ENCODE data around the gene PDE11A.

The PDE11A gene

DNA sequence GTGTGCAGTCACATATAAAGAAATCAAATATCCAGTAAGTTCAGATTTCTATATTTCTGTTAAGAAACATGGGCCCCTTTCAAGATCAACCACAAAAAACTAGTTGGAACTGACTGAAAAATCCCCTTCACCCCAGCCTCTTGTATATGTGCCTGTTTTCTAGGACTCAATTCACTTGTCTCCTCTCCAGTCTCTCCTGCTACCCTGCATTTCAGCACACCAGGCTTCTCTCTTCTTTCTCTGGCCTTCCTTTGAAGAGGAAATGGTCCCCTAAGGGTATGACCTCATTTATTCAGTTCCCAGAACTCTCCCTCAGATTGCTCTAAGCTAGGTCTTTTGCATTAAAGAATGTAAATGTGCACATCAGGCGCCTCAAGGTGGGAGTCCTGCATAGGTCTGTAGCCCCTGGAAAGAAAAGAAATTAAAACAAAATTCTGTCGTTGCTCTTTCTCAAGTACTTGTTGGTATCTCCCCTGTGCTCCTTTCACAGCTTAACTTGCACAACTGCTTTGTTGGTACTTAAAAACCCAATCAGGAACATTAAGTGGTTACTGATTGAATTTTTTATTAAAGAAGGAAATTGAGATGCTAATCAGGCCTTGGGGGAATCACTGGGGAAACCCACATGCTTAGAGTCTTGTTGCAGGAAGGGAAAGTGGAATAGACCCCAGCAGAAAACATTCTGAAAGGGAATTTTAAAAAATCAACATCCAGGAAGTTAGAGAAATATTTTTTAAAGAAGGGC is 401.6 kb downstream of the PDE11A start:
- DNase-seq (ENCODE audit: low read depth, low spot score) = no peak

DNA sequence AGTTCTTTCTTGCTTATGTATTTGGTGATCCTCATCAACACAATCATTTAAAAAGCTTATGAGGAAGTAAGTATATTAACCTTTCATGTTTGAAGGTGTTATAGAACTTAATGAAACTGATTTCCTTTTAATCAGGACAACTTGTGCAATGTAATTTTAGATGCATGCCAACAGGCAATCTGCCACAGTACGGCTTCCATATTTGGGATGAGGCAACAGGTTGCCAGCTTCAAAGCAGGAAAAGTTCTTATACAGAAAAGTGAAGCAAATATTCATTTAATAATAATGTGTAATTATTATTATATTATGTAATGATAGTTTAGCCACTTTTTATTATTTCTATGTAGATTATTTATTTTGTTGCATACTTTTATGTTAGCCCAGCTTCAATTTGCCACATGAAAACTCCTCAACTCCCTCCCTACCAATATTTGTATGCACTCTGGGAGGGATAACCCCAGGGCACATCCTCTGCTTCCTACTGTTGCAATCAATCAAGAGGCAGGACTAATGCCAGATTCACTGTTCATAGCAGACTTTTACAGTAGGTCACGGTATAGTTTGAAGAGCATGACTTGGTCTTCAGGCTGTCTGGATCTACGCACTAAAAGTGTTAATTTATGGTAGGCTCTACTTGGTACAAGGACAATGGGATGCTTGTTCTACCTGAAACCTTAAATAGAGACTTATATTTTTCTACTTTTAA is 402.8 kb downstream of the PDE11A start:
- no peak for DNase-seq (ENCODE audit: low read depth, low spot score)

DNA sequence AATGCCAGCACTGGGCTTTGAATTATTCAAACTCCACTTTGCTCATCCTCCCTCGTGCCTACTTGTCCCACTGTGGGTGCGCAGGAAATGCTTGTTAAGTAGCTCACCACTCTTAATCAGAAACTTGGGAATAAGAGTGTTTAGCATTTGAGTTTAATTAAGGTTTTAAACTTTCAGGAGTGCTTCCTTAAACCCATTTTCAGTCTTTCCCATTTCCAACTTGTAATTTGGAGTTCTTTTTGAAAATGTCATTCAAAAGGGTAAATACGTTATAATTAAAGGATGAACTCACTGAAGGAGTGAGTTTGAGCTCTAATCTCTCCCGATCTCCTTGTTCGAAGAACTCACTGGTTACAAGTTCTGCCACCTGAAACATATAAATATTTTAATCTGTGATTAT is 403.4 kb downstream of the PDE11A start:
- no peak for DNase-seq (ENCODE audit: low read depth, low spot score)

DNA sequence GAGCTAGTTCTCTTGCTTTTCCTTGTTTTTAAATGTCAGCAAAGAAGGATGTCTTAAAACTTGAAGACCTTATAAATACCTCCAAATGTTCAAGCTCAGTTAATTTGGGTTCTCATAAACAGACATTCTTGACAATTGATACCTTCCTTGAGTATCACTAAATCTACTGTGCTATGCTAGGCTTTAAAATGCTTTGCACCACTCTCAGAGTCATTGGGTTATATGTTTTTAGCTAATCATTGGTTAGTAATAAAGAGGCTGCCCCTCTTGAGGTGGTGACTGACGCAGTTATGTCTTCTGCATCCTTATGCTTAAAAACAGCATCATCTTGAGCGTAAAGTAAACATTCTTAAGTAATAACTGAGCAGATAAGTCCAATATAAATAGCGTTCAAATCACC is 404.0 kb downstream of the PDE11A start:
- no peak for DNase-seq (ENCODE audit: low read depth, low spot score)

DNA sequence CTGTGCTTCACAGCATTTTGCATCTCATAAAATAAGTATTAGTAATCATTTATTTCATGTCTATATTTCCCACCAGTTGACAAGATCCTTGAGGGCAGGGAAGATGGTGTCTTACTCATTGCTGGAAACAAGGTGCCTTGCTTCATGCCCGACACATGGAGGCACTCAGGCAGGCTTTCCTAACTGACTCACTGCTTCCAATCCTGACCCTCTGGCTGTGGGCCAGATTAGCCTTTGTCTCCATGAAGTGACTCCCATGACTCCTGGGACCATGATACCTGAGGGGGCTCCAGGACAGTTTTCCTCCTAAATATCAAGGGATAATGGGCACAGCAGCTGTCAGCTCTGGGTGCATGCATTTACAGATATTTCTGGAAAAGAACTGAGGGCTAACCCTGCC is 405.0 kb downstream of the PDE11A start:
- no peak for DNase-seq (ENCODE audit: low read depth, low spot score)

DNA sequence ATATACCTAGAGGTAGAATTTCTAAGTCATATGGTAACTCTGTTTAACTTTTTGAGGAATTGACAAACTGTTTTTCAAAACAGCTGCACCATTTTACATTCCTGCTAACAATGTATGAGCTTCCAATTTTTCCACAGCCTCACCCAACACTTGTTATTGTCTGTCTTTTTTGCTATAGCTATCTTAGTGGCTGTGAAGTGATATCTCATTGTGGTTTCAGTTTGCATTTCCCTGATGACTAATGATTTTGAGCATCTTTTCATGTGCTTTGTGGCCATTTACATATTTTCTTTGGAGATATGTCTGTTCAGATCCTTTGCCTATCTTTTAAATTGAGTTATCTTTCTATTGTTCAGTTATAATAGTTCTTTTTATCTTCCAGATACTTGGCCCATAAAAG is 406.2 kb downstream of the PDE11A start:
- no peak for DNase-seq (ENCODE audit: low read depth, low spot score)

DNA sequence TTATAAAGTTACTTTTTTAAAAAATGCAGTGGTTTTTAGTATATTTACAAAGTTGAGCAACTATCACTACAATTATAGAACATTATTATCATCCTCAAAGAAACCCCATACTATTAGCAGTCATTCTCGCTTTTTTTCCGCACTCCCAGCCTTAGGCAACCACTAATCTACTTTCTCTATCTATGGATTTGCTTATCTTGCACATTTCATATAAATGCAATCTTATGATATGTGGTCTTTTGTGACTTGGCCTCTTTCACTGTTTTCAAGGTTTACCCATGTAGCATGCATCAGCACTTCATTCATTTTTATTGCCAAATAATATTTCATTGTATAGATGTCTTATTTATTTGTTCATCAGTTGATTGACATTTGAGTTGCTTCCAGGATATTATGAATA is 406.6 kb downstream of the PDE11A start:
- no peak for DNase-seq (ENCODE audit: low read depth, low spot score)

DNA sequence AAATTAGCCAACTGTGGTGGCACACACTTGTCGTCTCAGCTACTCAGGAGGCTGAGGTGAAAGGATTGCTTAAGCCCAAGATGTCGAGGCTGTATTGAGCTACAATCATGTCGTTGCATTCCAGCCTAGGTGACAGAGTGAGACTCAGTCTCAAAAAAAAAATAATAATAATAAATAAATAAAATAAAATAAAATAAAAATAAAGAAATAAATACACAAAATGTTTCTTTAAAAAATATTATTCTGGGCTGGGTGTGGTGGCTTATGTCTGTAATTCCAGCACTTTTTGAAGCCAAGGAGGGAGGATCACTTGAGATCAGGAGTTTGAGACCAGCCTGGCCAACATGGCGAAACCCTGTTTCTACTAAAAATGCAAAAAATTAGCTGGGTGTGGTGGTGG is 407.2 kb downstream of the PDE11A start:
- no peak for DNase-seq (ENCODE audit: low read depth, low spot score)

DNA sequence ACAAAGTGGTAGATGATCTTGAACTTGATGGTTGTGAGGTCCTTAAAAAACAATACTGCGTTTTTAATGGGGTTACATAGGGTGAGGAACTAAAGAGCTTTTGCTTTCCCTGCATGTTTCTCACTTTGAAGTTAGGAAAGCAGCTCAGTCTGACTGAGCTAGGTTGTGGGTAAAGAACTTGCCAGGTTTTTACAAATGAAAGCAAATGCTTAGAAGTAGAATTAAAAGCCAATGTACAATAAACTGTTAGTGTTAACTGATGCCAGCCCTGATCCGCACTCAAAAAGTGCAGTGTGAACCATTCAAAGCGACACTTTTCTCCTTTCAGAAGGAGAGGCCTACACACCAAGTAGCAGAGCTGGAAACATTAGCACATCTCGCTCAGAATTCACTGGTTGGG is 409.7 kb downstream of the PDE11A start:
- DNase-seq (ENCODE audit: low read depth, low spot score) = no peak

DNA sequence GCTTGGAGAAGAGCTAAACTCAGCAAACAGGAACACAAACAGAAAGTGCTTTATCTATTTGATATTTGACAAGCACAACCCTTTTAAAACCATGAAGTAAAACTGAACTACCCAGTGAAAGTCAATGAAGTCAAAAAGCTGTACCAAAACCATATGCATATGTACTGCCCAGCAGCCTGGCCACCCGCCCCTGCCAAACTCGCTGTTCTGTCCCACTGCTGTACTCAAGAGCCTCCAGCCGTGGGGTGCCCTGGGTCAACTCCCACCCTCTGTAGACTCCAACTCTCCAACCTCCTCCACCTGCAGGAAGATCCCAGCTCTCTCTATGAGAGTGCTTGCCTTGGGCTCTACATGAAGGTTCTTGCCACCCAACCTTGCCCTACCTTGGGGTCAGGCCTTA is 411.8 kb downstream of the PDE11A start:
- no peak for DNase-seq (ENCODE audit: low read depth, low spot score)

DNA sequence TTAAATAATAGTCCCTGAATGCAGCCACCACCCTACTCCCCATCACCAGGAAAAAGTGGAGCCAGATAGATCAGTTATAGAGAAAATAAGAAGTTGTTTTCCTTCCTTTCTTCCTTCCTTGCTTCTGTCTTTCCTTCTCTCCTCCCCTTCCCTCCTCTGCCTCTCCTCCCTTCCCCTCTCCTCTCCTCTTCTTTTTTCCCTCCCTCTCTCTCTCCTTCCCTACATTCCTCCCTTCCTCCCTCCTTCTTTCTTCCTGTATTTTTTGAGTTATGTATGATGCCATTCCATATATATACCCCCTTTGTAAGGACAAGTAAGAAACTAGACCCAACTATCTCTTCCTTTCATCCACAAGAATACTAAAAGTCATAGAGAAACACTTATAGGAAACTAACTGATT is 414.3 kb downstream of the PDE11A start:
- DNase-seq (ENCODE audit: low read depth, low spot score) = no peak

DNA sequence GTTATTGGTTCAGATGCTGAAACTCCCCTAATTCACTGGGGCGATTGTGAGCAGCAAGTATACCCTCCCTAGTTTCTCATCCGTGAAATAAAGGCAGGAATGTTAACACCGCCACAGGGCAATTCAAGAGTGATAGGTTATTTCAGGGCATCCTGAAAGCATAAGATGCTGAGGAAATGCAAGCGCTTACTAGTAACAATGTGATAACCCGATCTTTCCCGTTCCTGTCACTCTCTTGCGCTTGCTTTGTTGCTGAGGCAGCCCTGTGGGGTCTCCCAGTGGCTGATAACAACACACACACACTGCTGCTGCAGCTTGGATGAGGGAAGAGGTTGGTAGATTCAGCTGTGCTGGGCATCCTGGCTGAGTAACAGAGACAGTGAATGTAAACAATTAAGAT is 420.7 kb downstream of the PDE11A start:
- DNase-seq (ENCODE audit: low read depth, low spot score) = no peak

DNA sequence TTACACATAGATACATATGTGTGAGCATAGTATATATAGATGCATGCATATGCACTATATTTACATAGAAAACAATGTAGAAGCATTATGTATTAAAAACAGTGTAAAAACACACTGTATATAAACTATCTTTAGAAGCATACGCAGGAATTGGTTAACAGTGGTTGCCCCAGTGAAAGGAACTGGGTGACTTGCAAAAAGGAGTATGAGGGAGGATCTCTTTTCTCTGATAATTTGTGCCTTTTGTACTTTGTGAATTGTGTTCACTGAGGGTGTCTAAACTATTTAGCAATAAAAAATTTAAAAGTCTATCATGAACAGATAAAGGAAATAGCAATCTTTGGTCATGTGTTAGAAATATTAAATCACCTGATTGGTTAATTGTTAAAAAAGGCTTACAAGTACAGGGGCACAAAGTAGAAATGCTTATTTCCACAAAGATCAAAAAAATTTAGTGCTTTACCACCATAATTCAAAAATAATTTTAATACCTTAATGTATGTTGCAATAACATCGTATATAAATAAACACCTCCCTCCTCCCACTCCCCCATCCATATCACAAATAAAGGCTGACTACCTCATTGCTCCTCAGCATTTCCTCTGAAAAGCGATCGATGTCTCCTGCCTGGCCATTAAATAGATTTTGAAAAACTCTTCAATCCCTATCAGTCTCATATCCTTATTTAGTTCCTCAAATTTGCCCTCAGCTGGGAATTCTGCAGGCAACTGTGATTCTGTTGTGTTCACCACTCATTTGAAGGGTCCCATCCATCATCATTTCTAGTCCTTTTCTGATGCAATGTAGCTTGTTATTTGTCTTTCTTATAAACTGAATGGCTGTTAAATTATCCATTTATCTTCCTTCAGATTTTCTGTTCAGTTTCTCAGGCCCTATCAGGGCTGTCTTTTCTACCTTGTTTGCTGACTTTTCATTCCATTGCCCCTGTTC is 422.7 kb downstream of the PDE11A start:
- DNase-seq (ENCODE audit: low read depth, low spot score) = no peak

DNA sequence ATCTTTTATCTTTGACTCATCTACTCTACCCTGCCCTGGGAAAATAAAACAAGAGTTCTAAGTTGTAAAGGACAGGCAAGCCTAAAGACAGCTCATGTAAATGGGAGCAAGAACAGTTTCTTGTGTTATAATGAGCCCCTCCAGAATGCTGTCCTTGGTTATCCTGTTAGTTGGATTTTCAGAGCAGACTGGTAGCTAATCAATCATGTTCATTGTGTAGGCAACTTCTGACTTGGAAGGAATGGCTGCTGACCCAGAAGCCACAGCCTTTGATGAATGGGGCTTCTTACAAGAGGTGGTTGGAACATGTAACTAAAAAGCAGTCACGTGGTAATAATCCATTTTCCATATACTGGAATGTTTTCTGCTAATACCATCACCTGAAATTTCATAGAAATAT is 425.8 kb downstream of the PDE11A start:
- no peak for DNase-seq (ENCODE audit: low read depth, low spot score)

DNA sequence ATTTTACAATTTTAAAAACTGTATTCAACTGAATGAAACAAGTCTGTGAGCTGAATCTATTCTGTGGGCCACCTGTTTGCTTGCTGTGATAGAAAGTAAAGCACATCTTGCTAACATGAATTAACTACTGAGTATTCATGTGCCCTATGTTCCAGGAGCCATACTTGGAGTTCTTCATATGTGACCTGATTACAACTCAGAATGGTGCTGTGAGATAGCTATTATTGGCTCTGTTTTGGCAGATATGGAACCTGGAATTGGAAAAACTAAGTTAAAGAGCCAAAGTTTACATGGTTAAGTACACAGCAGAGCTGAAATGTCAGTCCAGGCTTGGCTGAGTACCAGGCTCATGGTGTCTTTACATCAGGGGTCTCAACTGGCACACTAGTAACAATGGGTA is 426.3 kb downstream of the PDE11A start:
- no peak for DNase-seq (ENCODE audit: low read depth, low spot score)

DNA sequence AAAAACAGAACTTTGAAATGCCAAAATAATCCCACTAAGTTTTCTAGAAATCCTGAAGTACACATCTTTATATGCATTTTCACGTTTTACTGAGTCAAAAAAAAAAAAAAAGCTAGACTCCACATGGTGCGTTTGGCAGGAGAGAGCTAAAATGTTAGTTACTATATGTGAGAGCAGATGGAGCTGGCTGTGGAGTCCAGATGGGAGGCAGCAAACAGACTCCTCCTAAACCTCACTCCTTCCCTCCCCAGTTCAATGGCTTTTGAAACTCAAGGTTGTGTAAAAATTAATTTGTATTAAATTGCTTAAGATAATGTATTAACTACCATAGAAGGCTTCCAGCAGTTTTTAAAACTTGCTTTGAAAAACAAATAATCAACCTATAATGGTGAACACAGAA is 431.2 kb downstream of the PDE11A start:
- no peak for DNase-seq (ENCODE audit: low read depth, low spot score)

DNA sequence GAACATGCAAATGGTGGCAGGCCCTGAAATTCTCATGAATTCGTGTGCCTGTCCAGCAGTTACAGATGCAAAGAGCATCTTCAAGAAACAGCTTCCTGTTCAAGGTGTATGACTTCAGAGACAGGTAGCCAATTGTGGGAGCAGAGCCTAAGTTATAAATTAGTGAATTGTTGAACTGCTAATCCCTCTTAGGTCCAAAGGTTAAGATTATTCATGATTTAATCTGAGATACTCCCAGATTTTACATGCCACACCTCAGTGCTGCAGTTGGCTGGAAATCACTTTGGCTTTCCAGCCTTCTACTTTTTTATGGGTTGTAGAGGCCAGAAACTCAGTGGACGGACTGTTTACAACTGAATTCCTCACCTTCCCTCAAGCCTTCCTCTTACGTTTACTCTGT is 432.2 kb downstream of the PDE11A start:
- DNase-seq (ENCODE audit: low read depth, low spot score) = no peak

DNA sequence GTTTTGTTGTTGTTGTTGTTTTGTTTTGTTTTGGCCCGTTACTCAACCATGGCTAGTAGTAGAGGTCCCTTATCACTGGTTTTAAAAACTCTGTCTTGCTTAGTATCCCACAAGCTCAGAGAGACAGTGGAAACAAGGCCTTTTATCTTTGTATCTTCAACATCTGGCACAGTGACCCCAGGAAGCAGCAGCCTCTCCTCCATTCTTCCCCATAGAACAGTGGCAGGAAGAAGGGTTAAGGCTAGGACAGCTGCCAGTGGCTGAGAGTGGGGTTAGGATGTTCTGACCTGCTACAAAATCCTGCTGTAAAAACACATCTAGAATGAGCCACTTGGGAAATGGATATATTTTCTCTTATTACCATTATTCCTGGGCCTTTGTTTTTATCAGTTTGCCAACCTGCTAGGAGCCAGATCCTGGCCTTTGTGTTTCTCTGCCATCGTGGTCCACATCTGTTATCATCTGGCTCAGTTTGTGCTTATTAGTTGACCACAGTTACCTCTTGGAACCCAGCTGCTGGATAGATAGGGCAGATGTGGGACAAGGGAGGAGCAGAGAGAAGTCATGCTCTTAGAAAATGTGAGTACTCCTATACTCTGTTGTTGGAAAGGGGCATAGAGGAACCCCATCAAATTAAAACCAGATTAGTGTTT is 433.2 kb downstream of the PDE11A start:
- DNase-seq (ENCODE audit: low read depth, low spot score) = no peak

DNA sequence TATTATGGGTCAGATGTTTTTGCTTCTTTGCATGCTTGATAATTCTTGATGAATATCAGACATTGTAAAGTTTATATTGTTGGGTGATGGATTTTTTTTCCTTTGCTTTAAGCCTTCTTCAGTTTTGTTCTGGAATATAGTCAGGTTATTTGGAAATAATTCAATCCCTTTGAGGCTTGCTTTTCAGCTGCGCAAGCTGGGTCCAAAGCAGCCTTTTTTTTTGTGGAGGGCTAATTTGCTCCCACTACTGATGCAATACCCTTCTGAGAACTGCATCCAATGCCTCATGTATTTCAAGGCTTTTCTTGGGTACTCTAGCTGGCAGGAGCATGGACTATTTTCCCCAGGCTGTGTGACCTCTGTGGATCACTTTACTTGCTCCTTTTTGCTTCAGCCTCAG is 434.1 kb downstream of the PDE11A start:
- DNase-seq (ENCODE audit: low read depth, low spot score) = no peak

DNA sequence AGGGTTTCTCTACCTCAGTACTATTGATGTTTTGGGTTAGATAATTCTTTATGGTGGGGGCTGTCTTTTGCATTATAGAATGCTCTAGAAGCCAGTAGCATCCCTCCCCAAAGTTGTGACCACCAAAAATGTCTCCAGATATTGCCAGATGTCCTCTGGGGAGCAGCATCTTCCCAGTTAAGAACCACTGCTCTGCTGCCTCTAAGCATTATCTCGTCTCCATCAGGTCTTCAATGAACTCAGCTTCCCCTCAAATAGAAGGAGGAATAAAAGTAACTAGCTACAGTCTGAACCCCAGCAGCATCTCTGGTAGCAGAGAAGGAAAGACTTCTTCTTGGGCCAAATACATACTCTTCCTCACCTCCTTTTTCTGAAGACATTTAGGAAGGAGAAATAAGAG is 435.9 kb downstream of the PDE11A start:
- DNase-seq (ENCODE audit: low read depth, low spot score) = no peak

DNA sequence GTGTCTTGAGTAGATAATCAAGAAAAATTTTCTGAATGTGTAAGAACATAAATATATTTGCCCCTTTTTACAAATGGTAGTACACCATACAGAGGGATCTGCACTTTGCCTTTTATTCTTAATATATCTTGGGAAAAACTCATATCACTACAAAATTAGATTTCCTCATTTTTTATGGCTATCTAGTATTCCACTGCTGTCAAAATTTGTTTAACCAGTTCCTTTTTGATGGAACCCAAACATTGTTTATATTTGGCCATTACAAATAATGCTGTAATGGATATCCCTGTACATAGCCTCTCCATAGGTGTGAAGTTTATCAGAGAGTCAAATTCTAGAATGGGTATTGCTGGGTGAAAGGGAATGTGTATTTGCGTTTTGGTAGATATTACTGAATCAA is 436.9 kb downstream of the PDE11A start:
- DNase-seq (ENCODE audit: low read depth, low spot score) = no peak

DNA sequence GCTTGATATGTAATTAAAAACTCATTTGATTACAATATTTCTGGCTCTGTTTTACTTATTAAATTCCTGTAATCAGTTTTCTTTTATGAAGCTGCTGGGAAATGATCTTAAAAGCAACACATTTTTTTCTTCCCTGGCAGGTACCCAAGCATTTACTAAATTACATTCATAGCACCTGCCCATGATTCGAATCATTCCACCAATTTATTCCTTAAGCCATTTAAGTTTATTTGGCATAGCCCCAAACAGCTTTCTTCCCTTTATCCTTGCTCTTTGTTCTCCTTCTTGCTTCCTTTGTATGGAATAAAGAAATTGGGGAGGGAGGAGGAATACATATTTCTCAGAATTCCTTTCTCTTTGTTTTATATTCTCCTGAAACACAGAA is 438.7 kb downstream of the PDE11A start:
- no peak for DNase-seq (ENCODE audit: low read depth, low spot score)

Measured in brain pericyte (primary cell).